Muscle of back (tissue), 10 donors: ENCODE measurements around the gene KRTAP4-16. TPM values are rescaled to one million over a fixed set of nuclear protein-coding genes. Genes with fewer than 3 reads are reported as not detected.

Experiments
- polyA plus RNA-seq, 10 donors: library from polyadenylated mRNA; unstranded; fragments of 120-200 nt; gene quantifications; one replicate each; pipeline ENCODE4 v1.2.1, GENCODE V29; 2013; ENCODE audit not compliant: insufficient read length in 10 of 10

Gene KRTAP4-16
- polyA plus RNA-seq, 10 donors = not detected

Other genes with a start within 250 kb of the KRTAP4-16 start
- under 1 TPM in 7 of 10 donors, not detected in 3; 0.08 to 0.76 (median 0.27) TPM for gene KRT12, start 235.0 kb downstream of the KRTAP4-16 start, polyA plus RNA-seq
- under 1 TPM in 4 of 10 donors, not detected in 6; 0.13 to 0.24 (median 0.21) TPM for gene KRT20, start 217.0 kb downstream of the KRTAP4-16 start, polyA plus RNA-seq
- 1 to 10 TPM in 2 of 10 donors, under 1 TPM in 5, not detected in 3; 0.16 to 2.7 (median 0.22) TPM for gene KRT23, start 164.6 kb downstream of the KRTAP4-16 start, polyA plus RNA-seq
- 1 to 10 TPM; 2.9 to 9.6 (median 5.2) TPM for gene KRT39, start 135.3 kb downstream of the KRTAP4-16 start, polyA plus RNA-seq
- 10 to 100 TPM in 6 of 10 donors, 1 to 10 TPM in 4; 3.5 to 18.2 (median 10.4) TPM for gene KRT40, start 117.9 kb downstream of the KRTAP4-16 start, polyA plus RNA-seq
- gene KRTAP3-3, start 108.0 kb downstream of the KRTAP4-16 start, polyA plus RNA-seq = not detected
- under 1 TPM in 9 of 10 donors, not detected in 1; 0.29 to 0.91 (median 0.58) TPM for gene KRTAP3-2, start 102.3 kb downstream of the KRTAP4-16 start, polyA plus RNA-seq
- not detected for gene KRTAP3-1, start 93.1 kb downstream of the KRTAP4-16 start, polyA plus RNA-seq
- not detected for gene KRTAP1-5, start 75.0 kb downstream of the KRTAP4-16 start, polyA plus RNA-seq
- gene KRTAP1-4, start 72.0 kb downstream of the KRTAP4-16 start, polyA plus RNA-seq = not detected
- under 1 TPM in 1 of 10 donors, not detected in 9; 0.25 TPM for gene KRTAP1-3, start 67.3 kb downstream of the KRTAP4-16 start, polyA plus RNA-seq
- not detected for gene KRTAP1-1, start 60.8 kb downstream of the KRTAP4-16 start, polyA plus RNA-seq
- not detected for gene KRTAP2-1, start 54.9 kb downstream of the KRTAP4-16 start, polyA plus RNA-seq
- gene KRTAP2-2, start 47.0 kb downstream of the KRTAP4-16 start, polyA plus RNA-seq = not detected
- gene KRTAP2-3, start 42.1 kb downstream of the KRTAP4-16 start, polyA plus RNA-seq = not detected
- gene KRTAP2-4, start 36.3 kb downstream of the KRTAP4-16 start, polyA plus RNA-seq = not detected
- not detected for gene KRTAP4-7, start 18.1 kb downstream of the KRTAP4-16 start, polyA plus RNA-seq
- gene KRTAP4-8, start 4.1 kb downstream of the KRTAP4-16 start, polyA plus RNA-seq = not detected
- gene KRTAP4-9, start 3.2 kb upstream of the KRTAP4-16 start, polyA plus RNA-seq = not detected
- gene KRTAP4-11, start 16.2 kb upstream of the KRTAP4-16 start, polyA plus RNA-seq = not detected
- gene KRTAP4-12, start 22.0 kb upstream of the KRTAP4-16 start, polyA plus RNA-seq = not detected
- gene KRTAP4-6, start 38.3 kb upstream of the KRTAP4-16 start, polyA plus RNA-seq = not detected
- gene KRTAP4-5, start 47.6 kb upstream of the KRTAP4-16 start, polyA plus RNA-seq = not detected
- not detected for gene KRTAP4-4, start 58.5 kb upstream of the KRTAP4-16 start, polyA plus RNA-seq
- gene KRTAP4-3, start 66.0 kb upstream of the KRTAP4-16 start, polyA plus RNA-seq = not detected
- gene KRTAP4-2, start 76.0 kb upstream of the KRTAP4-16 start, polyA plus RNA-seq = not detected
- not detected for gene KRTAP4-1, start 82.7 kb upstream of the KRTAP4-16 start, polyA plus RNA-seq
- gene KRTAP9-1, start 87.7 kb upstream of the KRTAP4-16 start, polyA plus RNA-seq = not detected
- not detected for gene KRTAP9-2, start 124.4 kb upstream of the KRTAP4-16 start, polyA plus RNA-seq
- not detected for gene KRTAP9-3, start 130.2 kb upstream of the KRTAP4-16 start, polyA plus RNA-seq
- not detected for gene KRTAP9-8, start 135.8 kb upstream of the KRTAP4-16 start, polyA plus RNA-seq
- not detected for gene KRTAP9-4, start 147.5 kb upstream of the KRTAP4-16 start, polyA plus RNA-seq
- not detected for gene KRTAP9-9, start 153.2 kb upstream of the KRTAP4-16 start, polyA plus RNA-seq
- under 1 TPM in 5 of 10 donors, not detected in 5; 0.15 to 0.30 (median 0.27) TPM for gene KRTAP9-6, start 163.2 kb upstream of the KRTAP4-16 start, polyA plus RNA-seq
- not detected for gene KRTAP9-7, start 173.5 kb upstream of the KRTAP4-16 start, polyA plus RNA-seq
- gene KRTAP29-1, start 200.6 kb upstream of the KRTAP4-16 start, polyA plus RNA-seq = not detected
- not detected for gene KRTAP16-1, start 207.1 kb upstream of the KRTAP4-16 start, polyA plus RNA-seq
- gene KRTAP17-1, start 213.5 kb upstream of the KRTAP4-16 start, polyA plus RNA-seq = not detected
- not detected for gene KRT33A, start 248.6 kb upstream of the KRTAP4-16 start, polyA plus RNA-seq